ENCODE data around the gene PDK1.

The PDK1 gene

DNA sequence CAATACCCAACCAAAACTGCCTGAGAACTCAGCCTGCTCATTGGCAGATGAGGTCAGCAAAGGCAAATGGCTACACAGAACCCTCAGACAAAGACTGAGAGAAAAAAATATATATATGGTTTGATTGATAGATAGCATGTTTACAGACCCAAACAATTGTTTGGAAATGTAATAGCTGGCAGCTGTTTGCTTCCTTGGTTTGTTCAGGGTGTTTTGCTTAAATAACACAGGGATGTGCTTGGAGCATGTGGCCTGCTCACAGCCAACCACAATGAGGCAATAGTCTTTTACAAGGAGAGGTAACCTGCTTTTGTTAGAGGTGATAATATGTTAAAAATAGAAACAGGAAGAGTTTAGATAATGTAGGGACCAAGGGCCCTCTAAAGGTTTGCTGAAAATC is 84.5 kb downstream of the PDK1 start:
- Histone ChIP-seq H3K27ac (peak overlapping the region; percentile 12), H3K27me3 (replicated peaks) (no peaks in the 10 kb centered on the region), H3K4me3 (ENCODE audit: low read depth, low read length) (no peak overlapping the region), H3K36me3 (replicated peaks) (no peaks in the 10 kb centered on the region)
- DNase-seq, result no peak
- in situ Hi-C loops (cut with HindIII; ENCODE audit: low pct_ligation_motif_present, low sequenced_read_pairs), result no loop called here
- TF ChIP-seq, protein P1, sequence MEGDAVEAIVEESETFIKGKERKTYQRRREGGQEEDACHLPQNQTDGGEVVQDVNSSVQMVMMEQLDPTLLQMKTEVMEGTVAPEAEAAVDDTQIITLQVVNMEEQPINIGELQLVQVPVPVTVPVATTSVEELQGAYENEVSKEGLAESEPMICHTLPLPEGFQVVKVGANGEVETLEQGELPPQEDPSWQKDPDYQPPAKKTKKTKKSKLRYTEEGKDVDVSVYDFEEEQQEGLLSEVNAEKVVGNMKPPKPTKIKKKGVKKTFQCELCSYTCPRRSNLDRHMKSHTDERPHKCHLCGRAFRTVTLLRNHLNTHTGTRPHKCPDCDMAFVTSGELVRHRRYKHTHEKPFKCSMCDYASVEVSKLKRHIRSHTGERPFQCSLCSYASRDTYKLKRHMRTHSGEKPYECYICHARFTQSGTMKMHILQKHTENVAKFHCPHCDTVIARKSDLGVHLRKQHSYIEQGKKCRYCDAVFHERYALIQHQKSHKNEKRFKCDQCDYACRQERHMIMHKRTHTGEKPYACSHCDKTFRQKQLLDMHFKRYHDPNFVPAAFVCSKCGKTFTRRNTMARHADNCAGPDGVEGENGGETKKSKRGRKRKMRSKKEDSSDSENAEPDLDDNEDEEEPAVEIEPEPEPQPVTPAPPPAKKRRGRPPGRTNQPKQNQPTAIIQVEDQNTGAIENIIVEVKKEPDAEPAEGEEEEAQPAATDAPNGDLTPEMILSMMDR (IDR thresholded peaks at IDR 0.05; ENCODE audit: low read depth, low read length, missing control alignments), result no peak

DNA sequence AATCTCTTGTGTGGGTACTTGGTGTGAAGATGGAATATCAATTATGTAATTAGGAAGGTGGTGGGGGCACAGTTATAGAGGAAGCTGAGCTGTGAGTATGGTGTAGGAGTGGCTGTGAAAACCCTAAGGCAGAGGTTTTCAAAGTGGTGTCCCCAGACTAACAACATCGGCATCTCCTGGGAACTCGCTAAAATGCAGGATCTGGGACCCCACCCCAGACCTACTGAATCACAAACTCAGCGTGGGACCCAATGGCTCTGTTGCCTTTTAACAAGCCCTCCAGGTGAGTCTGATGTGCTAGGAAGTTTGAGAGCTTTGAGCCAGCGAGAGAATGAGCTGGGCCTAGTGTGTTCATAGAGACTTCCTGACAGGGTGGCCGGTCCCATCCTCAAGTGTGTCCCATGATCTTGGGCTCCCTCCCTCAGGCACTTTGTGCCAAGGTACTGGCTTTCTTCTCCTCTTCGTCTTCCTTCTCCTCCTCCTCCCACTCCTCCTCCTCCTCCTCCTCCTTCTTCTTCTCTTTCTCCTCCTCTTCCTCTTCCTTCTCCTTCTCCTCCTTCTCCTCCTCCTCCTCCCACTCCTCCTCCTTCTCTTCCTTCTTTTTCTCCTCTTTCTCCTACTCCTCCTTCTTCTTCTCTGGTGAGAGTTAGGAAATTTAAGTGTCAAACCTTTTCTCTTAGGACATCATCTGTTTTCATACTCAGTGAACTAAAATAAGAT is 86.6 kb downstream of the PDK1 start:
- TF ChIP-seq, protein P1 (IDR thresholded peaks at IDR 0.05; ENCODE audit: low read depth, low read length, missing control alignments), result no peak
- DNase-seq, result no peak

DNA sequence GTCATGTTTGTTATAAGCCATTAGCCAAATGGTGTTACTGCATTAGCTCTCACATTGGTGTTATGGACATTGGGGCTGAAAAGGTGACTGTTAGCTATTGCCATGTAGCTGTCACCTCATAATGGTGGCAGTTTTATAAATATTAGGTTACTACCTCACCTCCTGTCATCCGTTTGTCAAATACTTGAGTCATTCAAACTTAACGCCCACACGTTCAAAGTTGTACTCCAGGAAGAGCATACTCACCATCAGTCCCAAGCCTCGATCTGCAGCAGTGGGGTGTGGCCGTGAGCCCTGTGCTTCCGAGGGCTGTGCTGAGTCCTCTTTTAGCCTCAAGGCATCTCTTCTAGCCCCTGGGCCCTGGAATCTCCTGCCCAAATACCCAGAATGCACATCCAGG is 87.3 kb downstream of the PDK1 start:
- in situ Hi-C loops (cut with HindIII; ENCODE audit: low pct_ligation_motif_present, low sequenced_read_pairs), result no loop called here
- Histone ChIP-seq H3K4me3 (ENCODE audit: low read depth, low read length) (no peak overlapping the region), H3K36me3 (replicated peaks) (no peaks in the 10 kb centered on the region), H3K27me3 (replicated peaks) (no peaks in the 10 kb centered on the region), H3K27ac (no peak overlapping the region)
- peak; percentile 47 for DNase-seq
- TF ChIP-seq, protein P1 (IDR thresholded peaks at IDR 0.05; ENCODE audit: low read depth, low read length, missing control alignments), result no peak

More for the DNA sequence above, 86.6 kb downstream of the PDK1 start:
- no peak overlapping the region for H3K27ac ChIP-seq
- no peaks in the 10 kb centered on the region for H3K36me3 ChIP-seq (replicated peaks)
- no peak overlapping the region for H3K4me3 ChIP-seq (ENCODE audit: low read depth, low read length)
- no peaks in the 10 kb centered on the region for H3K27me3 ChIP-seq (replicated peaks)
- in situ Hi-C loops (cut with HindIII; ENCODE audit: low pct_ligation_motif_present, low sequenced_read_pairs), result no loop called here

DNA sequence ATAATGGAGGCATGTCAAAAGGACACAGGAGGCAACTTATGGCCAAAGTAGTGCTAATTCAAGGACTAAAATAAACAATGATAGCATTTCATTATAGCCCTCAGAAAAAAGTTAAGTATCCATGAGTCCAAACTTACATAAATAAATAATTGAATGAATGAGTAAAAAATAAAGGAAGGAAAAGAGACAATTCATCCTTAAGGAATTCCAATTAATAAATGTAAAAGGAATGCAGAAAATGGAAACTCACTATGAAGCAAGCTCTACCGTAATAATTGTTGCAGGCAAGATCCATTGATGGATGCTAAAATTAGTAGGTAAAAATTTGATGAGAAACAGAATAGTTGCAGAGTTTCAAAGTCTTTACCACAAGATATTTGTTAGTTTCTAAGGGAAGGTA is 91.5 kb downstream of the PDK1 start:
- TF ChIP-seq, protein P1 (IDR thresholded peaks at IDR 0.05; ENCODE audit: low read depth, low read length, missing control alignments), result no peak

DNA sequence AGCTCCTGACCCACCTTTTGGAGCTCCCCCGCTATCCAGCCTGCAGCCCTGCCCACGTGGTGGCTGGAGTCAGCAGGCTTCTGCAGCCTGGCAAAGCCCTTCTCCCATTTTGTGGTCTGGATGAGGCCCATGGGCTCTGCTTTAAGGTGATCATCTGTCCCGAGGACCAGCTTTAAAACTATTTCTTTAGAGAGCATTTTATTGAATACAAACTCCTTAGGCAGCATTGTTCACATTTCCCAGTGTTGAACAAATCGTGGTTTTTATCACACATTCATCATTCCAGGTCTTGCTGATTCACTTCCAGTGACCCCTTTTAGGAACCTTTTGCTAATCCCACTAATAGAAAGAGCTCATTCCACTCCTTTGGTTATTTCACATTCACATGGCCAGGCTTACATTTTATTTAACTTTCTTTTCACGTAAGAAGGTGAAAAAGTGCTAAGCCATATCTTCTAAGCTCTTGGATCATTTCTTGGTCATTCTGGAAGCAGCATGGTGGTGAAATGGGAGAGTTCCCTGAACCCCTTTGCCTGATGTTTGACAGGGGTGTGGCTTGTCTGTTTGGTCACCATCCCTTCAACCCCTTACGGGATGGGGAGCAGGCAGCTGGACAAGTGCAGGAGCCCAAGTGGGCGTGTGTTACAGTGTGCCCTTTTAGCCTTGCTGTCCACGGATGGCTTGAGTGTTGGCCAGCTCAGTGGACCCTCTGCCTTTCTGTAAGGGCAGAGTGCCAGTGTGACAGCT is 99.4 kb downstream of the PDK1 start:
- peak; percentile 67 for DNase-seq
- no peaks in the 10 kb centered on the region for H3K27me3 ChIP-seq (replicated peaks)
- in situ Hi-C loops (cut with HindIII; ENCODE audit: low pct_ligation_motif_present, low sequenced_read_pairs), result no loop called here
- peak overlapping the region; percentile 30 for H3K27ac ChIP-seq
- no peak overlapping the region for H3K4me3 ChIP-seq (ENCODE audit: low read depth, low read length)
- H3K36me3 ChIP-seq (replicated peaks), result no peaks in the 10 kb centered on the region
- TF ChIP-seq, protein P1 (IDR thresholded peaks at IDR 0.05; ENCODE audit: low read depth, low read length, missing control alignments), result no peak

More for the DNA sequence above, 91.5 kb downstream of the PDK1 start:
- Histone ChIP-seq H3K4me3 (ENCODE audit: low read depth, low read length) (no peak overlapping the region), H3K36me3 (replicated peaks) (no peaks in the 10 kb centered on the region), H3K27ac (no peak overlapping the region), H3K27me3 (replicated peaks) (no peaks in the 10 kb centered on the region)
- DNase-seq, result no peak
- in situ Hi-C loops (cut with HindIII; ENCODE audit: low pct_ligation_motif_present, low sequenced_read_pairs), result no loop called here

All from brain microvascular endothelial cell (primary cell).